HG02970 (cell line): ENCODE data around the gene GARNL3.

Source experiments
- ATAC-seq: cut with Tn5 transposase; IDR thresholded peaks from one replicate; pipeline ENCODE4 v1.9.1; 2021; ENCODE audit warnings: mild to moderate bottlenecking, moderate library complexity, moderate number of reproducible peaks; ENCODE audit not compliant: unreplicated experiment, low FRiP score

GARNL3 gene, protein sequence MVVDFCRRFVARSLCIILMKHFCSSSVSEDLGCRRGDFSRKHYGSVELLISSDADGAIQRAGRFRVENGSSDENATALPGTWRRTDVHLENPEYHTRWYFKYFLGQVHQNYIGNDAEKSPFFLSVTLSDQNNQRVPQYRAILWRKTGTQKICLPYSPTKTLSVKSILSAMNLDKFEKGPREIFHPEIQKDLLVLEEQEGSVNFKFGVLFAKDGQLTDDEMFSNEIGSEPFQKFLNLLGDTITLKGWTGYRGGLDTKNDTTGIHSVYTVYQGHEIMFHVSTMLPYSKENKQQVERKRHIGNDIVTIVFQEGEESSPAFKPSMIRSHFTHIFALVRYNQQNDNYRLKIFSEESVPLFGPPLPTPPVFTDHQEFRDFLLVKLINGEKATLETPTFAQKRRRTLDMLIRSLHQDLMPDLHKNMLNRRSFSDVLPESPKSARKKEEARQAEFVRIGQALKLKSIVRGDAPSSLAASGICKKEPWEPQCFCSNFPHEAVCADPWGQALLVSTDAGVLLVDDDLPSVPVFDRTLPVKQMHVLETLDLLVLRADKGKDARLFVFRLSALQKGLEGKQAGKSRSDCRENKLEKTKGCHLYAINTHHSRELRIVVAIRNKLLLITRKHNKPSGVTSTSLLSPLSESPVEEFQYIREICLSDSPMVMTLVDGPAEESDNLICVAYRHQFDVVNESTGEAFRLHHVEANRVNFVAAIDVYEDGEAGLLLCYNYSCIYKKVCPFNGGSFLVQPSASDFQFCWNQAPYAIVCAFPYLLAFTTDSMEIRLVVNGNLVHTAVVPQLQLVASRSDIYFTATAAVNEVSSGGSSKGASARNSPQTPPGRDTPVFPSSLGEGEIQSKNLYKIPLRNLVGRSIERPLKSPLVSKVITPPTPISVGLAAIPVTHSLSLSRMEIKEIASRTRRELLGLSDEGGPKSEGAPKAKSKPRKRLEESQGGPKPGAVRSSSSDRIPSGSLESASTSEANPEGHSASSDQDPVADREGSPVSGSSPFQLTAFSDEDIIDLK

DNA sequence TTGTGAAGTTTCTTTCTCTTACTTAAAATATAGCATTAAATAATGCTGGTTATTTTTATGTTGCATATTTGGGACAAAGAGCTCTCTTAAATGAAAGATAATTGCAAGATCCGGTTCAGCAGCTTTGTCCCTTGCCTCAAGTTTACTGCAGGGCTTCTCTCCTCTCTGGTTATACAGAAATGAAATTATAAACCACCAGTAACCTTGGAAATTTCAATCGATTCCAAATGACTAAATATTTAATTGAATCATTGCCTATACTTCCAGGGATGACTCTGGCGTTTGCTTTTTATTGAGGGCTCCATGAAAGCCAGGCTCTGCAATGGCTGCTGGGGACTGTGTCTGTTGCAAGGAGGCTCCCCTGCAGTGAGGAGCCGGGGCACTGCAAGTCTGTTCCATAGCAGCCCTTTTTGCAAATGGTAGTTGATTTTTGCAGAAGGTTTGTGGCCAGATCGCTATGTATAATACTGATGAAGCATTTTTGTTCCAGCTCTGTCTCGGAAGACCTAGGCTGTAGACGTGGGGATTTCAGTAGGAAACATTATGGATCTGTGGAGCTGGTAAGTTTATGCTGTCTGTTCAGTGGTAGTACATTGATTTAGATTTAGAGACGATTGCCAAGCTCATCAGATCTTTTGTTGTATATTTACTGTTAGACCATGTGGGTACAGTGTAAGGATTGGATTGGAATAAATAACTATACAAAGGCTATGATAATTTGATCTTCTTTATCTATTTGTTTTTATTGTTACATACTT, at the start of gene GARNL3:
TSS of gene GARNL3 (plus strand) at position 313 of the 758 bp plus-strand sequence. CDS start at position 417, 104 bp downstream.
- ATAC-seq = no peak

GRCh38 chr9:127215268-127216209, 49.0 kb upstream of the GARNL3 start:
- ATAC-seq = no peak

- no peak for ATAC-seq
Measured at GRCh38 chr9:127216210-127216887, 48.2 kb upstream of the GARNL3 start.

DNA sequence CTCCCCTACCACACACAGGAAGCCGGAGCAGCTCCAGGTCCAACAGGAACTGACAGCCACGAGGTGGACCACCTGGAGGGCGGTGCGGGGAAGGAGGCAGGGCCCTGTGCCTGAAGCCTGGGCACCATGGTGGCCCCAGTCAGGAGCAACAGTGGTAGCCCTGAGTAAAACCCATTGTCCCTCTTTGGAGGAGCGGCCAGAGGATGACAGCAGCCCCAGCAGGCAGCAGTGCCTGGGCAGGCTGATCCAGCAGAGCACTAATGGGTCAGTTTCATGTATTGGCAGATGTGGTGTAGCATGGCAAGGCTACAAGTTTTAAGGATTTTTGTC, 47.7 kb upstream of the GARNL3 start:
- ATAC-seq = no peak

DNA sequence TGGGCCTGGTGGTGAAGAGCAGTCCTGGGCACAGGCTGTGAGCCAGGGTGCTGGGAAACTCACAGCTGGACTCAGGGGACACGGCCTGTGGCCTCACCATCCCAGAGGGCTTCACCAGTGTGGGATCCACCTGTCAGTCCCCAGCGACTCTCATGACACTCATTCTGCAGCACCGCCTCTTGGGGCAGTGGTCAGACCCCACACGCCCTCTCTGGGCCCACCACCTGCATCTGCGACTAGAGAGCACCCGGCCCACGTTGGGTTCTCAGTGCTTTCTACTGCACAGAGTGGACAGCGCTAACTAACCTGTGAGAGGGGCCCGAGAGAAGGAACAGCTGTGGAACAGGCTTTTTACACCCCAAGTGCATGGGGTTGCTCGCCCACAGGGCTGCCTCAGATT, 45.8 kb upstream of the GARNL3 start:
- ATAC-seq = no peak

- no peak for ATAC-seq
Measured at GRCh38 chr9:127219520-127219919, 45.1 kb upstream of the GARNL3 start.

GRCh38 chr9:127221695-127222094, 42.9 kb upstream of the GARNL3 start:
- no peak for ATAC-seq

DNA sequence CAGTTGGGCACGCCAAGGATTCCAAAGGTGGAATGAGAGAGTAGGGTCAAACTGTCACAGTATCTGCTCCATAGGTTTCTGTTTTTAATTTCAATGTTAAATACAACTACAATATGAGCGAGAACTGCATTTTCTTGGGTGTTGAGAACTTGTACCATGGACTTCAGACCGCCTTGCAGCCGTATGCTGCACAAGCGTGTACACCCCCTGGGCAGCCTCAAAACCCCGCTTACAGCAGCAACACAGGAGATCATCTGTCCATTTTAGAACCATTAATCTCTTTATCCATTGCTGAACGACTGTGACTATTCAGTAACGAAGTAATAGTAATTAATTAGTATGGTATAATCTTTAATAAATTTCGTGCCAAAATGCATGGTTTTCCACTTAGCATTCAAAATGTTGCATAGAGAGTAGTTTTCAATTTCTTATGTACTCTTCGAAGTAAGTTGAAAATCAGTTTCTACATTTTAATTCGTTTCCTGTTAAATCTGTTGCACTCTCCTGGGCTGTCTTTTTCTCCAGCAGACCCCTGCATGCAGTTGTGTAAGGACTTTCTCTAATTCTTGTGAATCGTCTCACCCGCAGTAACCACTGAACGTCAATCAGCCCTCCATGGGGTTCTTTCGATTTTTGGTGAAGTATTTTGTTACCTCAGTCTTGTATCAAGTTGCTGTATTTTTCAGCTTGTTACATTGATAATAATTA, 42.0 kb upstream of the GARNL3 start:
- ATAC-seq = no peak

DNA sequence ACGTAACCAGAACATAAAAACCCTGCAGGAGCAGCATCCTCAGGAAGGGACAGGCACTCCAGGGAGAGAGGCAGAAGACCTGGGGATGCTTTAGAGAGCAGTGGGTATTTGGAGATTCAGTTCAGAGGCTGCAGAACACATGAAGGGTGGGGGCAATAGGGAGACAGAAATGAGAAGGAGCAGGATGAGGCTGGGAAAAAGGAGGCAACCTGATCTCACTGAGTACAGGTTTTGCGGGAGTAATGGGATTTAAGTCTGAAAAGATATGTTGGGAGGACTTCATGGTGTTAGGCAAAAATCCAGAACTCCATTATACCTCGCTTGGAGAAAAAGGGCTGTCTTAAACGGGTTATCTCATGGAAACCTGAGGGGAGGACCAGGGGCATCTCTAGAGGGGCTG, 41.3 kb upstream of the GARNL3 start:
- ATAC-seq = no peak

GRCh38 chr9:127223810-127224177, 40.8 kb upstream of the GARNL3 start:
- no peak for ATAC-seq

GRCh38 chr9:127224178-127224882, 40.2 kb upstream of the GARNL3 start:
- ATAC-seq = peak; percentile 52

- ATAC-seq = peak; percentile 48
Measured at GRCh38 chr9:127224883-127225739, 39.5 kb upstream of the GARNL3 start.

DNA sequence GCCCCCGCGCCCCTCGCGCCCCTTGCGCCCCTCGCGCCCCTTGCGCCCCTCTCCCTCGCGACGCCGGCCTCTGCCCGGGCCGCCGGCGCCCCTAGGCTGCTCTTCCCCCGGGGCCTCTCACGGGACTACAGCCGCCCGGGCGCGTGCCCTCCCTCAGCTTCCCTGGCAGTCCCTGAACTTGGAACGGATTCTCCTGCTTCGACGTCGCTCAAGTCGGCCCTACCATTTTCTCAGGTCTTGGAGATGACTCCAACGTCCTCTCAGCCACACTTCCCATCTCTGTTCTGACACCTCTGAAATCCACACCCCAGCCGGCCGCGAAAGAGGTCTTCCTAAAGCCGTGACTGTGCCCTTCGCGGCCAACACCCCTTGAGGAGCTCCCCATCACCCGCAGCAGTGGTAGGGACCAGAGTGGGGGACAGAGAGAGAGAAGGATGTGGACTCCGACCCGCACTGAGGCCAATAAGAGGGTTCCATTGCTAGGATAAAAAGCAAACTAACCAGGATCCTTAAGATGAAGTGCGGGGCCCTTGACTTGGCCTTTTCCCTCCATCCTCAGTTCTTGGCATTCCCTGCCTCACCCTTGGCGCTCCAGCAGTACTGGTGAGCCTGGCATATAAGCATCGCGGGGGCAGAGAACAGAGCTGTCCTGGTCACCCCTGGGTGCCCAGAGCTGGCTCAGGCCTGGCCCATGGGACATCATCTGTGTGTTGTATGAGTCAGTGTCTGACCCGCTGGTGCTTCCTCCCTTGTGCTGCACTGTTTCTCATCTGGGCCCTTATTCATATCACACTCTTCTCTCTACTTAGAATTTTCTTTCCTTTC, 38.6 kb upstream of the GARNL3 start:
- no peak for ATAC-seq

GRCh38 chr9:127229691-127230417, 34.7 kb upstream of the GARNL3 start:
- ATAC-seq = no peak

- ATAC-seq = no peak
Measured at GRCh38 chr9:127231666-127232065, 32.9 kb upstream of the GARNL3 start.
